ENCODE measurements around the gene SLC35A2.

DNA sequence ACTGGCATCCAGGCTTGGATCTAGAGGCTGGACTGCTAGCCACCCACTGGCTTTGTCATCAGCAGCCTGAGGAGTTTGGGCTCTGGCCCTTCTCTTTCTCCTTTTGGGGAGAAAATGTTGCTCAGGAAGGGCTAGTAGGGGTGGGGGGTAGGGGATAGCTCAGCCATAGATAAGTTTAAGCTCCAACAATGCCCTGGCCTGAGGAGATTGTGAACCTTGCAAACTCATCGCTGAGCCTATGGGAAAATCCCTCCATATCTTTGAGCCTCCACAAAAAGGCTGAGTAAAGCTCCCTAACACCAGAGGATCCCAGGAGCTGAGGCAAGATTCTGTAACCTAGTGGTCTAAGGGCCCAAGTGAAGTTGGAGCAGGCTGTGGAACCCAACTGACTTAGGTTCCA lies 37.1 kb upstream of the SLC35A2 start:
- TF ChIP-seq, protein P1, sequence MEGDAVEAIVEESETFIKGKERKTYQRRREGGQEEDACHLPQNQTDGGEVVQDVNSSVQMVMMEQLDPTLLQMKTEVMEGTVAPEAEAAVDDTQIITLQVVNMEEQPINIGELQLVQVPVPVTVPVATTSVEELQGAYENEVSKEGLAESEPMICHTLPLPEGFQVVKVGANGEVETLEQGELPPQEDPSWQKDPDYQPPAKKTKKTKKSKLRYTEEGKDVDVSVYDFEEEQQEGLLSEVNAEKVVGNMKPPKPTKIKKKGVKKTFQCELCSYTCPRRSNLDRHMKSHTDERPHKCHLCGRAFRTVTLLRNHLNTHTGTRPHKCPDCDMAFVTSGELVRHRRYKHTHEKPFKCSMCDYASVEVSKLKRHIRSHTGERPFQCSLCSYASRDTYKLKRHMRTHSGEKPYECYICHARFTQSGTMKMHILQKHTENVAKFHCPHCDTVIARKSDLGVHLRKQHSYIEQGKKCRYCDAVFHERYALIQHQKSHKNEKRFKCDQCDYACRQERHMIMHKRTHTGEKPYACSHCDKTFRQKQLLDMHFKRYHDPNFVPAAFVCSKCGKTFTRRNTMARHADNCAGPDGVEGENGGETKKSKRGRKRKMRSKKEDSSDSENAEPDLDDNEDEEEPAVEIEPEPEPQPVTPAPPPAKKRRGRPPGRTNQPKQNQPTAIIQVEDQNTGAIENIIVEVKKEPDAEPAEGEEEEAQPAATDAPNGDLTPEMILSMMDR (conservative IDR thresholded peaks at IDR 0.05; ENCODE audit: low read length): no peak
- TF ChIP-seq EZH2phosphoT487 (IDR thresholded peaks at IDR 0.05; ENCODE audit: borderline replicate concordance, low read depth, low read length): no peak

Data from OCI-LY7 (cell line).